CD14-positive monocyte (primary cell): ENCODE results near the gene GSTM3. TPM values are rescaled to one million over a fixed set of nuclear protein-coding genes. Genes with fewer than 3 reads are reported as not detected.

Source experiments
- DNase-seq, 3 donors: peaks; one replicate each; pipeline ENCODE4 v3.0.0-alpha.2; 2011 to 2022
- H2AFZ ChIP-seq: 2 replicates; pipeline ENCODE4 v1.6.0; 2012; ENCODE audit warnings: mild to moderate bottlenecking, low read depth, low read length, inconsistent platforms; ENCODE audit not compliant: insufficient read depth, poor library complexity, severe bottlenecking
- H3K27ac ChIP-seq, 2 donors: 1 replicate in 1 of 2; 2 replicates in 1 of 2; pipeline ENCODE4 v1.5.1; 2012 to 2013; ENCODE audit warnings: low read length in 2 of 2, control low read depth in 1 of 2, inconsistent platforms in 1 of 2, low read depth in 1 of 2, mild to moderate bottlenecking in 1 of 2
- H3K27me3 ChIP-seq, 2 donors: one replicate each; pipeline versions ENCODE4 v1.6.0 to v1.6.1; 2011 to 2013; ENCODE audit warnings: low read length in 2 of 2; ENCODE audit not compliant: control insufficient read depth in 2 of 2, insufficient read depth in 2 of 2
- H3K36me3 ChIP-seq, 2 donors: replicated peaks in 1 of 2; 1 replicate in 1 of 2; 2 replicates in 1 of 2; pipeline versions ENCODE4 v1.5.1 to v1.6.1; 2012 to 2013; ENCODE audit warnings: low read length in 2 of 2, control low read depth in 1 of 2, inconsistent platforms in 1 of 2, mild to moderate bottlenecking in 1 of 2; ENCODE audit not compliant: insufficient read depth in 2 of 2, control insufficient read depth in 1 of 2
- H3K4me1 ChIP-seq, 2 donors: 1 replicate in 1 of 2; 2 replicates in 1 of 2; pipeline versions ENCODE4 v1.5.1 to v1.6.1; 2012 to 2013; ENCODE audit warnings: low read length in 2 of 2, control low read depth in 1 of 2, inconsistent platforms in 1 of 2, mild to moderate bottlenecking in 1 of 2, moderate library complexity in 1 of 2; ENCODE audit not compliant: insufficient read depth in 2 of 2, control insufficient read depth in 1 of 2
- H3K4me2 ChIP-seq: replicated peaks from 2 replicates; pipeline ENCODE3; 2012; ENCODE audit warnings: low read length, moderate library complexity, mild to moderate bottlenecking; ENCODE audit not compliant: poor library complexity, severe bottlenecking; ENCODE audit errors: extremely low read depth
- H3K4me3 ChIP-seq, 3 experiments: fragments of 200-600 bp in 1 of 3; sonication (generic) in 1 of 3; replicated peaks in 1 of 3; 1 replicate in 2 of 3; 2 replicates in 1 of 3; pipeline ENCODE4 v1.5.1; 2011 to 2013; ENCODE audit warnings: low read length in 3 of 3, mild to moderate bottlenecking in 3 of 3, control low read depth in 2 of 3, low read depth in 2 of 3, inconsistent platforms in 1 of 3, moderate library complexity in 1 of 3
- H3K79me2 ChIP-seq: 2 replicates; pipeline ENCODE4 v1.6.0; 2012; ENCODE audit warnings: mild to moderate bottlenecking, control low read depth, inconsistent platforms, low read length, moderate library complexity; ENCODE audit not compliant: insufficient read depth
- H3K9ac ChIP-seq: 2 replicates; pipeline ENCODE4 v1.6.0; 2017; ENCODE audit warnings: low read length, mild to moderate bottlenecking; ENCODE audit not compliant: insufficient read depth, poor library complexity, severe bottlenecking
- H3K9me3 ChIP-seq, 2 donors: replicated peaks in 1 of 2; 1 replicate in 1 of 2; 2 replicates in 1 of 2; pipeline versions ENCODE4 v1.5.1 to v1.6.1; 2012 to 2013; ENCODE audit warnings: low read length in 2 of 2, control low read depth in 1 of 2; ENCODE audit not compliant: control insufficient read depth in 1 of 2, insufficient read depth in 1 of 2
- H4K20me1 ChIP-seq: 2 replicates; pipeline ENCODE4 v1.6.0; 2012; ENCODE audit warnings: mild to moderate bottlenecking, low read length, control low read depth, moderate library complexity; ENCODE audit not compliant: insufficient read depth
- H3K27ac Mint-ChIP-seq, 7 donors: one replicate each; pipeline ENCODE4 v1.8.0; 2020; ENCODE audit warnings: mild to moderate bottlenecking in 7 of 7, mixed read lengths in 7 of 7, moderate library complexity in 6 of 7, inconsistent platforms in 2 of 7
- H3K27me3 Mint-ChIP-seq, 3 donors: one replicate each; pipeline ENCODE4 v1.8.0; 2021 to 2022; ENCODE audit warnings: low read depth in 3 of 3, mild to moderate bottlenecking in 3 of 3, mixed read lengths in 3 of 3, moderate library complexity in 3 of 3, inconsistent platforms in 1 of 3
- H3K36me3 Mint-ChIP-seq, 2 donors: one replicate each; pipeline ENCODE4 v1.8.0; 2020; ENCODE audit warnings: mixed read lengths in 2 of 2, inconsistent platforms in 1 of 2, mild to moderate bottlenecking in 1 of 2
- H3K4me1 Mint-ChIP-seq: one replicate; pipeline ENCODE4 v1.8.0; 2020; ENCODE audit warnings: mild to moderate bottlenecking, mixed read lengths
- H3K4me3 Mint-ChIP-seq, 2 donors: one replicate each; pipeline ENCODE4 v1.8.0; 2020; ENCODE audit warnings: mild to moderate bottlenecking in 2 of 2, mixed read lengths in 2 of 2, moderate library complexity in 1 of 2
- H3K9me3 Mint-ChIP-seq, 7 donors: one replicate each; pipeline ENCODE4 v1.8.0; 2020 to 2022; ENCODE audit warnings: mixed read lengths in 7 of 7, mild to moderate bottlenecking in 6 of 7, moderate library complexity in 6 of 7, inconsistent platforms in 2 of 7
- WGBS: methylation state at CpG from one replicate; pipeline ENCODE4 v1.1.5; 2013; ENCODE audit warnings: missing lambda C conversion rate; ENCODE audit not compliant: insufficient coverage; 5-methylcytosine and 5-hydroxymethylcytosine counted together
- intact Hi-C, 2 donors: fragments of 100-400 bp; cut with micrococcal nuclease; formaldehyde crosslinking; loops; one replicate each; pipeline versions ENCODE4 v1.15.0 to v1.15.1; 2023
- polyA plus RNA-seq, 3 donors: library from polyadenylated mRNA; depleted of rRNA in 1 of 3; unstranded in 2 of 3; stranded (reverse) in 1 of 3; fragments of 300-500 nt in 2 of 3; fragments of >200 nt in 1 of 3; fragmentation: Illumina TruSeq in 2 of 3; gene quantifications; 1 replicate in 2 of 3; 2 replicates in 1 of 3; pipeline ENCODE4 v1.2.3, GENCODE V29; 2012 to 2021
- TF ChIP-seq, protein P1 (sequence below): fragments of 200-600 bp; IDR thresholded peaks from one replicate; pipeline ENCODE4 v1.8.0; 2022; ENCODE audit warnings: antibody characterized with exemption, mild to moderate bottlenecking

Gene GSTM3
- polyA plus RNA-seq, 3 donors = 0.69 to 3.2 (median 2.8) TPM

DNA sequence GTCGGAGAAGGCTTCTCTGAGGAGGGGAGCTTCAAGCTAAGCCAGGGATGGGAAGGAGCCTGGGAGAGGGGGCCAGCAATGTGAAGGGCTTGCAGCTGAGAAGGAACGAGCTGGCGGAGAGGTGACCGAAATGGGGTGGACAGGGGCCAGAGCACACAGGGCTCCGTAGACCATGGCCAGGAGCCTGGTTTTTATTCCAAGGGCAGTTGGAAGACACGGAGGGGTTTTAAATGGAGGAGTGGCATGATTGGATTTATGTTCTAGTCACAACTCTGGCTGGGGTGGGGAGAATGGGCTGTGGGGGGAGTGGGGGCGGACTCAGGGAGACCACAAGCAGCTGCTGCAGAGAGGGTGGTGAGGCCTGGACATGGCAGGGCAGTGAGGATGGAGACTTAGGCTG is 28.0 kb upstream of the GSTM3 start:
- H4K20me1 ChIP-seq = no peaks in the 10 kb centered on the region
- no peak overlapping the region for H3K27ac ChIP-seq
- no peak for DNase-seq
- no peaks in the 10 kb centered on the region for H3K27me3 ChIP-seq
- intact Hi-C loops = no loop called here
- Mint-ChIP-seq H3K4me1 (peaks cover 7% of the 10 kb centered on the region), H3K9me3 (no peaks in the 10 kb centered on the region), H3K4me3 (no peak overlapping the region), H3K27ac (no peak overlapping the region), H3K36me3 (no peaks in the 10 kb centered on the region), H3K27me3 (peaks cover 0 to 12% (median 0%) of the 10 kb centered on the region in 3 donors)
- no peak overlapping the region for H3K4me2 ChIP-seq
- no peak overlapping the region for H3K4me3 ChIP-seq
- H3K9me3 ChIP-seq = no peaks in the 10 kb centered on the region
- WGBS = 92% methylated on average over 7 of the region's 7 CpGs
- TF ChIP-seq, protein P1, sequence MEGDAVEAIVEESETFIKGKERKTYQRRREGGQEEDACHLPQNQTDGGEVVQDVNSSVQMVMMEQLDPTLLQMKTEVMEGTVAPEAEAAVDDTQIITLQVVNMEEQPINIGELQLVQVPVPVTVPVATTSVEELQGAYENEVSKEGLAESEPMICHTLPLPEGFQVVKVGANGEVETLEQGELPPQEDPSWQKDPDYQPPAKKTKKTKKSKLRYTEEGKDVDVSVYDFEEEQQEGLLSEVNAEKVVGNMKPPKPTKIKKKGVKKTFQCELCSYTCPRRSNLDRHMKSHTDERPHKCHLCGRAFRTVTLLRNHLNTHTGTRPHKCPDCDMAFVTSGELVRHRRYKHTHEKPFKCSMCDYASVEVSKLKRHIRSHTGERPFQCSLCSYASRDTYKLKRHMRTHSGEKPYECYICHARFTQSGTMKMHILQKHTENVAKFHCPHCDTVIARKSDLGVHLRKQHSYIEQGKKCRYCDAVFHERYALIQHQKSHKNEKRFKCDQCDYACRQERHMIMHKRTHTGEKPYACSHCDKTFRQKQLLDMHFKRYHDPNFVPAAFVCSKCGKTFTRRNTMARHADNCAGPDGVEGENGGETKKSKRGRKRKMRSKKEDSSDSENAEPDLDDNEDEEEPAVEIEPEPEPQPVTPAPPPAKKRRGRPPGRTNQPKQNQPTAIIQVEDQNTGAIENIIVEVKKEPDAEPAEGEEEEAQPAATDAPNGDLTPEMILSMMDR = no peak
- no peaks in the 10 kb centered on the region for H3K79me2 ChIP-seq
- peaks cover 3 to 5% of the 10 kb centered on the region in 2 donors for H3K4me1 ChIP-seq
- no peaks in the 10 kb centered on the region for H3K36me3 ChIP-seq
- no peak overlapping the region for H3K9ac ChIP-seq
- no peak overlapping the region for H2AFZ ChIP-seq

DNA sequence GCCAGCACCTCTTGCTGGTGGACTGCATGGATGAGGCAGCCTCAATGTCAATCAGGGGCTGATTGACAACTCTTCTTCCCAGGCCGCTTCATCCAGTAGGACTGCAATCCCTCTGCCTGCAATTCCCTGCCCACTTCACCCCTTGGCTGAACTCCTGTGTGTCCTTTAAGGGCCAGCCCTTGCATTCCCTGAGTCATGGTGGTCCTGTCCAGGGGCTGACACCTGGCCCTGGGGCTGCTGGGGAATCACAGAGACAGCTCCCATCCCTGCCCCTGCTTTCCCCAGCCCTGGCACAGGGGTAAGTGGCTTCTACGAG is 27.5 kb upstream of the GSTM3 start:
- TF ChIP-seq, protein P1 = no peak
- no peaks in the 10 kb centered on the region for H3K79me2 ChIP-seq
- no peak overlapping the region for H3K4me3 ChIP-seq
- no peak overlapping the region for H3K27ac ChIP-seq
- H3K4me1 ChIP-seq = peaks cover 8 to 10% of the 10 kb centered on the region in 2 donors
- H3K27me3 ChIP-seq = no peaks in the 10 kb centered on the region
- no peaks in the 10 kb centered on the region for H3K9me3 ChIP-seq
- Mint-ChIP-seq H3K27ac (no peak overlapping the region), H3K36me3 (no peaks in the 10 kb centered on the region), H3K9me3 (no peaks in the 10 kb centered on the region), H3K4me3 (no peak overlapping the region), H3K27me3 (peaks cover 0 to 12% (median 0%) of the 10 kb centered on the region in 3 donors), H3K4me1 (peaks cover 9% of the 10 kb centered on the region)
- H2AFZ ChIP-seq = no peak overlapping the region
- no peaks in the 10 kb centered on the region for H3K36me3 ChIP-seq
- H4K20me1 ChIP-seq = no peaks in the 10 kb centered on the region
- no peak overlapping the region for H3K4me2 ChIP-seq
- no peak for DNase-seq
- intact Hi-C loops = no loop called here
- H3K9ac ChIP-seq = no peak overlapping the region
- 92% methylated on average over 2 of the region's 2 CpGs for WGBS
